Measurements from ENCODE around the gene SLC10A6.

The SLC10A6 gene

GRCh38 chr4:86855572-86855971 is 6.4 kb upstream of the SLC10A6 start:
- no peaks in the 10 kb centered on the region for H4K20me1 ChIP-seq (ENCODE audit: insufficient read depth)
- TF ChIP-seq, protein P1, sequence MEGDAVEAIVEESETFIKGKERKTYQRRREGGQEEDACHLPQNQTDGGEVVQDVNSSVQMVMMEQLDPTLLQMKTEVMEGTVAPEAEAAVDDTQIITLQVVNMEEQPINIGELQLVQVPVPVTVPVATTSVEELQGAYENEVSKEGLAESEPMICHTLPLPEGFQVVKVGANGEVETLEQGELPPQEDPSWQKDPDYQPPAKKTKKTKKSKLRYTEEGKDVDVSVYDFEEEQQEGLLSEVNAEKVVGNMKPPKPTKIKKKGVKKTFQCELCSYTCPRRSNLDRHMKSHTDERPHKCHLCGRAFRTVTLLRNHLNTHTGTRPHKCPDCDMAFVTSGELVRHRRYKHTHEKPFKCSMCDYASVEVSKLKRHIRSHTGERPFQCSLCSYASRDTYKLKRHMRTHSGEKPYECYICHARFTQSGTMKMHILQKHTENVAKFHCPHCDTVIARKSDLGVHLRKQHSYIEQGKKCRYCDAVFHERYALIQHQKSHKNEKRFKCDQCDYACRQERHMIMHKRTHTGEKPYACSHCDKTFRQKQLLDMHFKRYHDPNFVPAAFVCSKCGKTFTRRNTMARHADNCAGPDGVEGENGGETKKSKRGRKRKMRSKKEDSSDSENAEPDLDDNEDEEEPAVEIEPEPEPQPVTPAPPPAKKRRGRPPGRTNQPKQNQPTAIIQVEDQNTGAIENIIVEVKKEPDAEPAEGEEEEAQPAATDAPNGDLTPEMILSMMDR (conservative IDR thresholded peaks at IDR 0.05; ENCODE audit: low read depth, low read length), result no peak
- H3K9ac ChIP-seq, result no peak overlapping the region
- no peaks in the 10 kb centered on the region for H3K79me2 ChIP-seq (ENCODE audit: insufficient read depth, low read depth)
- H3K4me2 ChIP-seq, result no peak overlapping the region
- no peaks in the 10 kb centered on the region for H3K4me1 ChIP-seq (ENCODE audit: low read depth, poor library complexity, severe bottlenecking)
- H3K4me3 ChIP-seq (IDR thresholded peaks at IDR 0.05; ENCODE audit: insufficient read depth, low read depth, low read length), result no peak overlapping the region
- no peaks in the 10 kb centered on the region for H3K36me3 ChIP-seq (ENCODE audit: insufficient read depth)
- no peak overlapping the region for H2AFZ ChIP-seq (ENCODE audit: low read depth)
- no peaks in the 10 kb centered on the region for H3K27me3 ChIP-seq (ENCODE audit: insufficient read depth, low read depth)
- no peak overlapping the region for H3K27ac ChIP-seq

DNA sequence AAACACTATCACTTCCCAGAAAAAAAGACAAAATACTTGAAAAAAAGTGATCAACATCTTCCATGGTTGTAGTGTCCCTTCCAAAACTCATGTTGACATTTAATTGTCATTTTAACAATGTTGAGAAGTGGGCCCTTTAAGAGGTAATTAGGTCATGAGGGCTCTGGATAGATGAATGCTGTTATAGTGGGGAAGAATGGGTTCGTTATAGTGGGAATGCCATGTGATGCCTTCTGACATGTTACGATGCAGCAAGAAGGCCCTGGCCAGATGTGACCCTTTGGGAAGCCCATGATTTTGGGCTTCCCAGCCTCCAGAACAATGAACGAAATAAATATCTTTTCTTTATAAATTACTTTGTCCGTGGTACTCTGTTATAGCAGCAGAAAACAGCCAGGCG is 4.0 kb upstream of the SLC10A6 start:
- TF ChIP-seq, protein P1 (conservative IDR thresholded peaks at IDR 0.05; ENCODE audit: low read depth, low read length), result no peak
- Histone ChIP-seq H3K4me3 (IDR thresholded peaks at IDR 0.05; ENCODE audit: insufficient read depth, low read depth, low read length) (no peak overlapping the region), H3K27me3 (ENCODE audit: insufficient read depth, low read depth) (no peaks in the 10 kb centered on the region), H3K9ac (no peak overlapping the region), H3K27ac (no peak overlapping the region), H2AFZ (ENCODE audit: low read depth) (no peak overlapping the region), H3K4me1 (ENCODE audit: low read depth, poor library complexity, severe bottlenecking) (no peaks in the 10 kb centered on the region), H3K36me3 (ENCODE audit: insufficient read depth) (no peaks in the 10 kb centered on the region), H4K20me1 (ENCODE audit: insufficient read depth) (no peaks in the 10 kb centered on the region), H3K79me2 (ENCODE audit: insufficient read depth, low read depth) (no peaks in the 10 kb centered on the region), H3K4me2 (no peak overlapping the region)

- no peaks in the 10 kb centered on the region for H3K79me2 ChIP-seq (ENCODE audit: insufficient read depth, low read depth)
- no peak overlapping the region for H3K4me3 ChIP-seq (IDR thresholded peaks at IDR 0.05; ENCODE audit: insufficient read depth, low read depth, low read length)
- H4K20me1 ChIP-seq (ENCODE audit: insufficient read depth), result no peaks in the 10 kb centered on the region
- no peak overlapping the region for H3K4me2 ChIP-seq
- no peak overlapping the region for H3K27ac ChIP-seq
- TF ChIP-seq, protein P1 (conservative IDR thresholded peaks at IDR 0.05; ENCODE audit: low read depth, low read length), result no peak
- H3K27me3 ChIP-seq (ENCODE audit: insufficient read depth, low read depth), result no peaks in the 10 kb centered on the region
- no peak overlapping the region for H2AFZ ChIP-seq (ENCODE audit: low read depth)
- no peak overlapping the region for H3K9ac ChIP-seq
- H3K36me3 ChIP-seq (ENCODE audit: insufficient read depth), result no peaks in the 10 kb centered on the region
- H3K4me1 ChIP-seq (ENCODE audit: low read depth, poor library complexity, severe bottlenecking), result no peaks in the 10 kb centered on the region
Observed at GRCh38 chr4:86848136-86848535, 1.0 kb downstream of the SLC10A6 start.

GRCh38 chr4:86847571-86847970 is 1.6 kb downstream of the SLC10A6 start:
- TF ChIP-seq, protein P1 (conservative IDR thresholded peaks at IDR 0.05; ENCODE audit: low read depth, low read length), result no peak
- Histone ChIP-seq H3K9ac (no peak overlapping the region), H3K4me2 (no peak overlapping the region), H3K27ac (no peak overlapping the region), H3K4me1 (ENCODE audit: low read depth, poor library complexity, severe bottlenecking) (no peaks in the 10 kb centered on the region), H2AFZ (ENCODE audit: low read depth) (no peak overlapping the region), H3K27me3 (ENCODE audit: insufficient read depth, low read depth) (no peaks in the 10 kb centered on the region), H3K36me3 (ENCODE audit: insufficient read depth) (no peaks in the 10 kb centered on the region), H3K79me2 (ENCODE audit: insufficient read depth, low read depth) (no peaks in the 10 kb centered on the region), H4K20me1 (ENCODE audit: insufficient read depth) (no peaks in the 10 kb centered on the region), H3K4me3 (IDR thresholded peaks at IDR 0.05; ENCODE audit: insufficient read depth, low read depth, low read length) (no peak overlapping the region)

Measured in KMS-11 (cell line).